NK-92 (cell line): ENCODE measurements around the gene TDRD5.

Experiments used
- DNase-seq: peaks from one replicate; lab custom pipeline; 2025; ENCODE audit not compliant: unreplicated experiment; lab: John Stamatoyannopoulos, UW

TDRD5 gene, protein sequence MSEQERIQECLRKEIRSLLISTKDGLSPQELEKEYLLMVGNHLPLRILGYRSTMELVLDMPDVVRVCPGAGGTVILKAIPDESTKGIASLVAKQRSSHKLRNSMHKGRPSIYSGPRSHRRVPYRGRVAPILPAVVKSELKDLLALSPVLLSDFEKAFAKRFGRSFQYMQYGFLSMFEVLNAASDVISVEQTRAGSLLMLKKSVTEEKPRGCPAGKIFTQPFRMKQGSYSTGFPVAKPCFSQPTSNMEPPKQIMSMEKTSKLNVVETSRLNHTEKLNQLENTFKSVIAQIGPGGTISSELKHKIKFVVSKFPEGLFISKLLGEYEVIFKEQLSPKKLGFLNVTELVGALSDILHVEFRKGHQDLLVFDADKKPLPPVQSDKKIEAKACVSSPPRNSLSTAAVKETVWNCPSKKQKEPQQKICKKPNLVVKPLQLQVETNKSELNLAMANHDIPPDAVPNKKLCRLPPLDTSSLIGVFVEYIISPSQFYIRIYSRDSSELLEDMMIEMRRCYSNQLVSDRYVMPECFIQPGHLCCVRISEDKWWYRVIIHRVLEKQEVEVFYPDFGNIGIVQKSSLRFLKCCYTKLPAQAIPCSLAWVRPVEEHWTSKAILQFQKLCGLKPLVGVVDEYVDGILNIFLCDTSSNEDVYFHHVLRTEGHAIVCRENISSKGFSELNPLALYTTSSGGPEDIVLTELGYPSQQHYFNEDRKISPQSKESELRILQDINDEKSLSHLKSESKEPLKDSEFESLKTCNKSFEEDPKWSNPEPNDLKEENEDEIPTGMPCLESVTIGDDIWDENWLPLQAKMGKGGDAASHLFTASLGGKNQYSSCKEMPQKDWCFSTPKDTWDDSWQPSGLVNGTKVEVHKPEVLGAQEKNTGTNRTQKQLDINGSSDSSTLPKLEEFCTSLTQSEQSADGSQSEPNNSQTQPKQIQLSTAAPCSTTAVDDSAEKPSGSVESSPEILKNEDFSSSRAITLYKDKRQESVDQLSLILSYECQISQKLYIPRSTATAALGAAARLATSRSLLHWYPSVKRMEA

GRCh38 chr1:179591592-179592580, at the start of gene TDRD5:
TDRD5 (plus strand) TSS chr1:179591832; CDS start chr1:179592616, 784 bp downstream.
- DNase-seq = no peak

- no peak for DNase-seq
Observed at GRCh38 chr1:179545321-179545720, 46.3 kb upstream of the TDRD5 start.

DNA sequence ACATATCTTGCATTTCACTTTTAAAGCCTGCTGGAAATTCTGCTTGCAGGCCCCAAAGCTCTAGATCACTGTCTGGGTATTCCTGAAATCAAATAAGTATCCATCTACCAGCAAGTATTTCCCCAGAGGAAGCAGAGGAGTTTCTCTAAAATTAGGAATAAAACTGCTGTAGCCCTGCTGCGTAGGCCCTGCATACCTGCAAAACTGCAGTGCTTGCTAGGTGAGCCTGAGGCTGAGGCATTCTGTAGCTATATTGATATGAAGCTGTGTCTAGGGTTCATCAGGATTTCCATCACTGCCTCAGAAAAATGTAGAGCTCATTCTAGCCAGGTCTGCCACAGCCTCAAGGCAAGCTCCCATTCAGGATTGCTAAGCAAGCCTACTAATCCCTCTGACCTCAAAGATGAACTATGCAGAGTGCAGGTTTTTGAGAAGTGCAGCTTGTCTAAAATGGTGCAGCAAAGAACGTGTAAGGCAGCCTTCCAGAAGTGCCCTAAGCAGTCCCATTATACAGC, 44.6 kb upstream of the TDRD5 start:
- DNase-seq = no peak

DNA sequence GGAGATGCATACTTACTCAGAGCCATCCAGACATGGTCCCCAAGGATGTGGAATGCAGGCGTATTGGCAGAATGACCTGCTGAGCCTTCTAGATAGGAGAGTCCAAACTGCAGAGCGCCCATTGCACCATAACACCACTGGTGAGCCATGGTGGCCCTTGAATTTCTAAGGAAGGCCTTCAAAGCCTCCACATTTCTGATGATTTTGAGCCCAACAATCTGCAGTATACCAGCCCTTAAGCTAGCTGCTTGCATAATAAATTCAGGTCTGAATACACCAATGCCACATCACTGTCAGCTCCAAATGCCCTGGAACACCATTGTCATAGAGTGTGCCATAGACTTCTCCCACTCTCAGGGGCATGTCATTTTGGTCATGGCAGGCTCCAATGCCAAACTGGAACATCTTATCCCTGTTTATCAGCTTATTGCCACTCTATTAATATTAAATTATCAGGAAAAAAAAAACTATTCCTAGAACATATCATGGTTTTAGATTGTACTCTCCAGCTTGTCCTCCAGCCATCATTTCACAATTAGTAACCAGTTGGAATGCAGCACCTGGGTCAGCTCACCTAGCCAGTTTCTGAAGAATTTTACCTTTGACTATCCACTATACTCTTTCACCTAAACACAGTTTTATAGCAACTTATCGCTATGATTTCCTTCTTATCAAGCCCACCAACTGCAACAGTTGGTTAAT, 42.8 kb upstream of the TDRD5 start:
- DNase-seq = no peak

DNA sequence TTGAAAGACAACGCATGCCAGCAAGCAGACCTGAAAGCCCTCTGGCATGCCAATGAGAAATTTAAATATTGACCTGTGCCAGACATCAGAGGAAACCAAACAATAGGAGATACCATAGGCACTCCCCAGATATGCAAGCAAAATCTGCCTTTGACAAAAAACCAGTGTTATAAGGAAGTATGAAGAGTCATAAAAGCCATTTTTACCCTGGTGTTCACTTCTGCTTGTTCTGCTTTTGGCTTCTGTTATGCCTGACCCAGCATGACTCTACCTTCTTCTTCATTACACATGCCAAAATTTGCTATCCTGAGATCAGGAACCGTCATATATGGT, 42.3 kb upstream of the TDRD5 start:
- no peak for DNase-seq

GRCh38 chr1:179550746-179551682, 40.6 kb upstream of the TDRD5 start:
- DNase-seq = no peak

GRCh38 chr1:179554427-179554826, 37.2 kb upstream of the TDRD5 start:
- DNase-seq = no peak

- no peak for DNase-seq
Observed at GRCh38 chr1:179558078-179558477, 33.6 kb upstream of the TDRD5 start.

- DNase-seq = no peak
Observed at GRCh38 chr1:179575497-179576314, 15.9 kb upstream of the TDRD5 start, which contains the start of gene NPHS2. NPHS2 (minus strand) TSS chr1:179575948; CDS start chr1:179575864, 84 bp downstream.

DNA sequence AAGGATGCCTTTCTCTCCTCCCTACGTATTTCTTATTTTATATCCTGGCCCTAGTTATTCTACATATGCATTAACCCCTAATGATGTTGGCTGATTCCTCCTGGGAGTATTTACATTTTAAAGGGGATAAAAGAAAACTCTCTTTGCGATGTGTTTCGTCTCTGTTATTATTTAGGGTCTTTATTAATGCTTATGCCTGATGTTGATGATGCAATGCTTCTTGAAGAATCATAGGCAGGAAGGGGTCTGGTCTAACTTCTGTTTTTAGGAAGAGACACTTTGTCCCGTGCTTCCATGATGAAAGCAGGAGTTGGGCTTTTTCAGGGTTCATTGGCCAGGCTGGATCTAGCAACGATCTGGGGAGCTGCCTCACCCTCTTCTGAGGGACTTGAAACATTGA, 15.1 kb upstream of the TDRD5 start:
- no peak for DNase-seq

GRCh38 chr1:179583771-179584320, 7.8 kb upstream of the TDRD5 start:
- DNase-seq = no peak

DNA sequence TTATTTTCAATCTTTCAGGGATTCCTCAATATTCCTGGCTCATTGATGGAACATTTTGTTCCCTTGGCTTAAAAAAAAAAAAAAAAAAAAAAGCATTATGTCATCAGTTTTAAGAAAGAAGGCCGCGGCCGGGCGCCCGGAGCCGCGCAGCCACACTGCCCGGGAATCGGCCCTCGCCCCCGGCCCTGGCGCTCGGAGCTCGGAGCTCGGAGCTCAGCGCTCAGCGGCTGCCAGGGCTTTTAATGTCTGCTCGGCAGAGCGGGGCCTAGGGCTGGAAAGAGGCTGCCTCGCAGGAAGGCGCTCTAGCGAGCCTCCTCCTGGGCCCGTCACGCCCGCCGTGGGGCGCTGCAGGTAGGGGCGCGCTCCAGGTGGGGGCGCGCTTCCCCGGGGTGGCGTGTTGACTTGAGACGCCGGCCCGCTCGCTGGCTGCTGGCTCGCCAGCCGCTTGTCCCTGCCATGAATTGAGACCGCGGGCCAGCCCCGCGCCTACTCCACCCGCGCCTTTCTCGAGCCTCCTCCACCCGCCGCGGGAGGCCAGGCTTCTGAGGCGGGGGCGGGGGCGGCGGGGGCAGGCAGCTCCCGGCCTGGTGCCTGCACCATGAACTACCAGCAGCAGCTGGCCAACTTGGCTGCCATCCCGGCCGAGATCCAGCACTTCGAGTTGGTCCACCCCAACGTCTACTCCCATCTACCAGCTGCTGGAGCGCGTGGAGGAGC, 5.4 kb upstream of the TDRD5 start:
- no peak for DNase-seq

- DNase-seq = no peak
Observed at GRCh38 chr1:179587336-179587735, 4.3 kb upstream of the TDRD5 start.

DNA sequence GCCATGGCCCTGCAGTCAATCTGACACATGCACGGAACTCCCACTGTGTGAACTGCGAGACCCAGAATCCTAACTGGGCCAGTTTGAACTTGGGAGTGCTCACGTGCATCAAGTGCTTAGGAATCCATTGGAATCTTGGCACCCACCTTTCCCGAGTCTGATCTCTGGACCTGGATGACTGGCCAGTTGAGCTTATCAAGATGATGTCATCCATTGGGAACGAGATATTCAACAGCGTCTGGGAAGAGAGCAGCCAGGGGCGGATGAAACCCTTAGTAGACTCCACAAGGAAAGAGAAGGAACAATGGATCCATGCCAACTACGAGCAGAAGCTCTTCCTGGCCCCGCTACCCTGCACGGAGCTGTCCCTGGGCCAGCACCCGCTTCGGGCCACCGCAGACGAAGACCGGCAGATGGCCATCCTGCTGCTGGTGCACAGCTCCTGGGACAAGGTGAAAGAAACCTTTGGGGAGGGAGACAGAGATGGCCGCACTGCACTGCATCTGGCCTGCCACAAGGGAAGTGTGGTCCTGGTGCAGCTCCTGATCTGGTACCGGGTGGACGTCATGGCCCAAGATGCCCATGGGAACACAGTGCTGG, 3.1 kb upstream of the TDRD5 start:
- DNase-seq = no peak

DNA sequence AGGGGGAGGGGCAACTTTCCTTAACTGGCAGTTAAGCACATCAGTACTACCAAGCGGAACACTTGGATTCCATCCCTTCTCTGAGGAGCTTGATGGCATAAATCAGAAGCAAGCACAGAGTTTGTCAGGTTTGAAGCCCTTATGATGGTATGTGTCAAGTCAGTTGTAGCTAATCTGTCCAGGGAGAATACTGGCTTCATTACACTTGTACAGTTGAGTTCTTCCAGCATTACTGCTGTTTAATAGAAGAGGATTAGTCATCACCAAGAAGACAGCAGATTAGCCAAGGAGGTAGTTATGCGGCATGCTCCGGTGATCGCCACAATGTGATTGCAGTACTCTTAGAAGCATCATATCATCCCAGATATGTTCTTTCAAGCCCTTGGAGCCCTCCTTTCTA, 2.1 kb upstream of the TDRD5 start:
- no peak for DNase-seq

DNA sequence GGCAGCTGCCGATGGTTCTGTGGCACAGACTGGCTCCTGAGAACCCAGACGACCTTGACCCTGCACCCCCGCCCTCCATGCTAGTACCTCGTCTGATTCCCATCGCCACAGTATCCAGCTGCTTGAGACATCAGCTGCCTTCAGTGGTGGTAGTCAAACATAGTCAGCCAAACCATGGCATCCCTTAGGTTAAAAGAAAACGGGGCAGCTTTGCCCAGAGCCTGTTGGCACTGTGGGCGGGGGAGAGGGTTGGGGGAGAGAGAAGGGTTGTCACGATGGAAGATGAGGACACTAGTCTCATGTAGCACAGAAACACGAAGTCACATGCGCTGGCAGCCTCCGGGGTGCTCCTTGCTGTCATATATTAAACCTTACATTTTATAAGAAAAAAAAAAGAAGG, 961 bp upstream of the TDRD5 start:
- no peak for DNase-seq

DNA sequence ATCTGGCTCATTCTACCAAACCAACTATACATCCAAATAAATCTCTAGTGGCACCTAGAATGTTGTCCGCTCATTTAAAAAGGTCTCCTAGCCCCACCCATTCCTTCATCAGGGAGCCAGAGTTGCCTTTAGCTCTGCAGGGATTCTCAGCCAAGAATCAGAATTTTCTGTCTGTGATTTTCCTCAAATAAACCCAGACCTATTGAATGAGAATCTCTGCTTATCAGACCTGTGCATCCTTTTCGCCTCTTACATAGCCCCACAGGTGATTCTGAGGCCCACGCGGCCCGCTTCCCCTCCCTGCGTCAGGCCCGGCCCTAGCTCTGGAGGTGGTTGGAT, 410 bp upstream of the TDRD5 start:
- no peak for DNase-seq
